H1 (cell line): Measurements from ENCODE around the gene GPR68. TPM values are rescaled to one million over a fixed set of nuclear protein-coding genes. Genes with fewer than 3 reads are reported as not detected.

Source experiments
- BCL11A ChIP-seq, 2 experiments: IDR thresholded peaks; one replicate each; pipeline ENCODE4 v1.6.1; 2011; ENCODE audit warnings: low read depth in 2 of 2, low read length in 2 of 2, mild to moderate bottlenecking in 2 of 2
- CHD2 ChIP-seq: IDR thresholded peaks from 2 replicates; pipeline ENCODE4 v1.6.1; 2012; ENCODE audit warnings: low read length, improper control_type of control experiment
- KDM4A ChIP-seq: IDR thresholded peaks from one replicate; pipeline ENCODE4 v1.7.1; 2012; ENCODE audit warnings: low read depth, mild to moderate bottlenecking, moderate library complexity, low read length, inconsistent platforms; ENCODE audit not compliant: severe bottlenecking
- NANOG ChIP-seq: IDR thresholded peaks from 2 replicates; pipeline ENCODE4 v1.6.1; 2011; ENCODE audit warnings: low read length, low read depth, mild to moderate bottlenecking, inconsistent platforms; ENCODE audit not compliant: insufficient read depth, poor library complexity, severe bottlenecking
- POLR2A ChIP-seq, 2 experiments: IDR thresholded peaks; 1 replicate in 1 of 2; 2 replicates in 1 of 2; pipeline ENCODE4 v1.6.1; 2011; ENCODE audit warnings: low read depth in 2 of 2, low read length in 2 of 2, mild to moderate bottlenecking in 2 of 2; ENCODE audit errors: control extremely low read depth in 1 of 2
- RFX5 ChIP-seq: IDR thresholded peaks from 2 replicates; pipeline ENCODE4 v1.6.1; 2011; ENCODE audit warnings: low read depth, low read length, improper control_type of control experiment, borderline replicate concordance
- SAP30 ChIP-seq: fragments of 300-600 bp; sonication (generic); IDR thresholded peaks from 2 replicates; pipeline ENCODE4 v1.7.1; 2012; ENCODE audit warnings: low read length, moderate library complexity, mild to moderate bottlenecking, inconsistent platforms; ENCODE audit not compliant: insufficient read depth, insufficient replicate concordance
- SP2 ChIP-seq: IDR thresholded peaks from 2 replicates; pipeline ENCODE4 v1.6.1; 2012; ENCODE audit warnings: mild to moderate bottlenecking, low read length, inconsistent platforms
- SP4 ChIP-seq: IDR thresholded peaks from 2 replicates; pipeline ENCODE4 v1.6.1; 2012; ENCODE audit warnings: low read length, inconsistent platforms
- ZNF274 ChIP-seq: IDR thresholded peaks from 2 replicates; pipeline ENCODE4 v1.7.0; 2012; ENCODE audit warnings: low read length, borderline replicate concordance; ENCODE audit errors: extremely low read depth
- polyA plus RNA-seq, 7 experiments: library from polyadenylated mRNA; depleted of rRNA in 3 of 7; stranded (reverse) in 5 of 7; unstranded in 2 of 7; fragments of >200 nt in 5 of 7; fragments of 200-250 nt in 2 of 7; gene quantifications; 1 replicate in 5 of 7; 2 replicates in 1 of 7; 4 replicates in 1 of 7; pipeline versions ENCODE4 v1.2.1 to v1.2.3, GENCODE V29; 2011 to 2013; ENCODE audit warnings: missing spikeins in 2 of 7, mixed read lengths in 2 of 7
- total RNA-seq: library from RNA; stranded (reverse); fragmentation: NEBNext Ultra II Directional; extraction: Animal tissue kit (Norgen Biotek cat#: 25700); gene quantifications from 2 replicates; pipeline ENCODE4 v1.2.1, GENCODE V29; 2021
- TF ChIP-seq, protein P1 (sequence below): IDR thresholded peaks from 2 replicates; pipeline ENCODE4 v1.6.1; 2012; ENCODE audit warnings: inconsistent platforms

The GPR68 gene
- total and polyA plus RNA-seq, 2 of the 8 experiments (the other 6 are each of a cell fraction or from before 2014, with no cell fraction given): 0.22 to 0.76 TPM

GRCh38 chr14:91282954-91283645 is 38.6 kb upstream of the GPR68 start (continued):
- TF ChIP-seq NANOG (no peak), SAP30 (no peak), CHD2 (no peak), POLR2A (IDR thresholded peaks at IDR 0.05; ENCODE audit: control extremely low read depth in 1 of 2, low read depth in 2 of 2, low read length in 2 of 2) (no peak), BCL11A (IDR thresholded peaks at IDR 0.05; ENCODE audit: low read depth in 2 of 2, low read length in 2 of 2) (no peak), ZNF274 (no peak), KDM4A (no peak), RFX5 (no peak), SP2 (no peak), SP4 (no peak)
- TF ChIP-seq, protein P1, sequence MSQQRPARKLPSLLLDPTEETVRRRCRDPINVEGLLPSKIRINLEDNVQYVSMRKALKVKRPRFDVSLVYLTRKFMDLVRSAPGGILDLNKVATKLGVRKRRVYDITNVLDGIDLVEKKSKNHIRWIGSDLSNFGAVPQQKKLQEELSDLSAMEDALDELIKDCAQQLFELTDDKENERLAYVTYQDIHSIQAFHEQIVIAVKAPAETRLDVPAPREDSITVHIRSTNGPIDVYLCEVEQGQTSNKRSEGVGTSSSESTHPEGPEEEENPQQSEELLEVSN: no peak
